HT1080 (cell line): ENCODE data around the gene OR10G8. TPM values are rescaled to one million over a fixed set of nuclear protein-coding genes. Genes with fewer than 3 reads are reported as not detected.
"Not testable (repeated sequence)": the region's sequence is repeated elsewhere in the genome, so short reads cannot be mapped to it uniquely, and the experiment has no call there.

Experiments
- DNase-seq: peaks from one replicate; pipeline ENCODE4 v3.0.0-alpha.2; 2015; ENCODE audit warnings: low read depth
- polyA plus RNA-seq, 2 experiments: library from polyadenylated mRNA; depleted of rRNA; stranded (reverse); fragments of >200 nt; gene quantifications; 2 replicates each; pipeline ENCODE4 v1.2.3, GENCODE V29; 2015
- total RNA-seq: library from RNA; depleted of rRNA; stranded (reverse); fragments of >200 nt; shearing (Covaris generic); gene quantifications from 2 replicates; pipeline ENCODE4 v1.2.3, GENCODE V29; 2014; rRNA removed

The OR10G8 gene, protein sequence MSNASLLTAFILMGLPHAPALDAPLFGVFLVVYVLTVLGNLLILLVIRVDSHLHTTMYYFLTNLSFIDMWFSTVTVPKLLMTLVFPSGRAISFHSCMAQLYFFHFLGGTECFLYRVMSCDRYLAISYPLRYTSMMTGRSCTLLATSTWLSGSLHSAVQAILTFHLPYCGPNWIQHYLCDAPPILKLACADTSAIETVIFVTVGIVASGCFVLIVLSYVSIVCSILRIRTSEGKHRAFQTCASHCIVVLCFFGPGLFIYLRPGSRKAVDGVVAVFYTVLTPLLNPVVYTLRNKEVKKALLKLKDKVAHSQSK
- total RNA-seq: not detected in 2 replicates
- not detected in 2 replicates for polyA plus RNA-seq (2015; cell fraction: cytosol; rRNA removed)
- polyA plus RNA-seq (2015; cell fraction: nucleus; rRNA removed): not detected in 2 replicates

DNA sequence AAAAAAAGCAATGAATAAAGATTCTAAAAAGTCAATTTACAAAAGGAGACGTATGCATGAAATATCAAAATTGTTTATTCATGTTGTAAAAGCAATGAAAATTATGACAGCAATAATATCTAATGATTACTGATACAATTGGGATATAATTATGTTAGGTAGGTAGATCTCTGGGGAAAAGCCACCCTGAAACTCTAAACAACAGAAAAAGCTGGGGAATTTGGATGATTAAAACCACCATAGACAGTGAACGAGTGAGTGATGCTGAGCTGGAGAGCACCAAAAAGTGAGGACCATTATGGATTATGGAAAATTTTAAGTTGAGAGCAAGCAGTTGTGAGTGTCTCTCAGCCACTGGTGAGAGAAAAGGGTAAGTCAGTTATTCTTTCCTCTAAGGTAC is at the start of gene OR10G8:
Gene OR10G8, plus strand, starts transcription at position 301 of the 400 bp plus-strand sequence. CDS start 2,825 bp downstream, outside the sequence.
- no peak for DNase-seq

DNA sequence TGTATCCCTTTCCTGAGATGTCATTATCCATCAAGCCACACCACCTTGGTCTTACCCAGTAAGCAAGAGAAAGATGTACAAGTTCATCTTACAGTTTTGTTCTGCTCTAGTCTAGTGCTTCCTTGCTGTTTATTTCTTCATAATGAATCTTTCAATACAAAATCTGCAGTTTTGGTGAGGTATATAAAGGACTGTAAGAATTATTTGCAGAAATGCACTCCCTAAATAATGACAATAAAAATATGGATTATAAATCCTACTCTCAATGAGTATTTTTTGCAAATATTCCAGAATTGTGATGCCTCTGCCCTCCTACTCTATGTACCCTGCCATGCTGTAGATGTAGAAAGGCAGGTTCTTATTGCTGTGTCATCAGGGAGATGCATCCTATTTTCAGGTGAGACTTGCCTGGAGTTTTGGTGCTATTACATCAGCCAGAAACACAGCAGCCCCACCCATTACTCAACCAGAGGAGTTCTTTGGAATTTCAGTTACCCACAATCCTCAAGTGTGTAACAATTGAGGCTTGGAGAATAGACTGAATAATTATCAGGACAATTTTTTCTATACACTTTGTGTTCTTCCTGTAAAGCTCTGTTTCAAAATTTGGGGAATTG is 48.8 kb upstream of the OR10G8 start, which contains the start of gene OR10S1:
Gene OR10S1, minus strand, starts transcription at position 51 of the 617 bp plus-strand sequence. CDS start 117 bp downstream, outside the sequence.
- DNase-seq: no peak

DNA sequence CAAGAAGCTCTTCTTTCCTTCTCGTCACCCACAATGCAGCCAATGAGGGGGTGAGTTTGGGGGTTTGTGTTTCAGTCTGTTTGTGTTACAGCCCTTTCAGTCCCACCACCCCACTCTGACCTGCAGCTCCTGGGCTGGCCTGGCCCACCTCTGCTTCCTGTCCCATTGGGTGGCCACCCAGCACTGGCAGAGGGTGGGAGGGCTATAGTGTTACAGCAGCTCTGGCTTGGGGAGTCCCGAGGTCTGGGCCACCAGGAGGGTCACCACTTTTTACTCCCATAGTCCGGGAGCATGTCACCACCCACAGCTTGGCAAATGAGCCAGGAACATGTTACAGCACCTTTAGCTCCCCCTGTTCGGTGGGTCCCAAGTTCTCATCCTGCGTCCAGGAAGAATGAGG is 47.3 kb upstream of the OR10G8 start:
- no peak for DNase-seq

DNA sequence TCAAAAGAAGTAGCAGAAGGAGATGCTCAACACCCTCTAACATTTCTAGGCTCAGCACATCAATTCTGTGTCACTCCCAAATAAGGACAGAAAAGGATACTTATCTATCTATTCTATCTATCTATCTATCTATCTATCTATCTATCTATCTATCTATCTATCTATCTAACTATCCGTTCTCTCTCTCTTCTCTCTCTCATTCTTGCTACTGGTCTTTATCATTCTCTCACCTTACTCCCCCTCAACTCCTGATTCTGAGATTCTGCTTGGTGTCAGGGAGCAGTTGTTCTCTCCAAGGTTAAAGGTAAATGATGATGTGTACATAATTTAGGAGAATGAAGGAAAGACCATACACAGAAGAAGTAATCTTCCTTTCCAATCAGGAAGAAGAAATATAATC is 31.5 kb upstream of the OR10G8 start, which contains the start of gene OR10G6:
Gene OR10G6, minus strand, starts transcription at position 43 of the 400 bp plus-strand sequence. Its CDS starts 0 bp downstream, at position 43.
- no peak for DNase-seq

DNA sequence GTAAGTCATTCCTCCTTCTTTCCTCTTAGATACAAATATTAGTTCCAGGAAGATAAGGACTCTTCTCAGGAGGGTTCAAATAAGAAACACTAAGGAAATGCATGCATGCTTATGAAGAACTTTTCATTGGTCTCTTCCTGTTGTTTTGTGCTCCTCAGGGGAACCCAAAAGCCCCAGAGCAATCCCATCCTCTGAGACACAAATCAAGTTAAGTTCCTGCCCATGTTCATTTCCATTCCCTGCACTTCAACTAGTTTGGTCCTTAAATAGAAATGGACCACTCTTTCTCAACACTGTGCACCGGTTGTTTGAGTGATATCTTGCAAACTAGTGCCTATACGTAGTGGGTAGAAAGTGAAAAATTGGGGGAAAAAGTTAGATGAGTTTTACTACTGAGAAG is 13.9 kb upstream of the OR10G8 start, which contains the start of gene OR10G4:
Gene OR10G4, plus strand, starts transcription at position 301 of the 400 bp plus-strand sequence. CDS start 2,578 bp downstream, outside the sequence.
- no peak for DNase-seq

DNA sequence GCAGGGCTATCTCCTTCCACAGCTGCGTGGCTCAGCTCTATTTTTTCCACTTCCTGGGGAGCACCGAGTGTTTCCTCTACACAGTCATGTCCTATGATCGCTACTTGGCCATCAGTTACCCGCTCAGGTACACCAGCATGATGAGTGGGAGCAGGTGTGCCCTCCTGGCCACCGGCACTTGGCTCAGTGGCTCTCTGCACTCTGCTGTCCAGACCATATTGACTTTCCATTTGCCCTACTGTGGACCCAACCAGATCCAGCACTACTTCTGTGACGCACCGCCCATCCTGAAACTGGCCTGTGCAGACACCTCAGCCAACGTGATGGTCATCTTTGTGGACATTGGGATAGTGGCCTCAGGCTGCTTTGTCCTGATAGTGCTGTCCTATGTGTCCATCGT is 10.8 kb upstream of the OR10G8 start:
- not testable (repeated sequence) for DNase-seq

DNA sequence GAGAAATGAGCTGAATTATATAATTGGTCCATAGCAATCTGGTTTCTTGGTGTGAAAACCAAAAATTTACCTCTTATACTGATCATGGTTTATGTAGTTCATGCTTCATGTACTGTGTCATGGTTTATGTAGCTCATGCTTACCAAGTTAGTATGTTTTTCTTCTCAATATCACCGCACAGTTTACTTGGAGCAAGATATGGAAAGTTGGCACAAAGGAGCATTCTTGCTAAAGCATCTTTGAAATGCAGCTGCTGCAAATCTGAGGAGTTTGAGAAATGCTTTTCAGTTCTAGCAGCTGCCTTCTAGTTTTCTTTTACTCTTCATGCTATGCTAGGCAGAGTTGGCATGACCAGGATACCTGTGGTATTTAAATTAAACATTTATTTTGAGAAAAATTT is 10.1 kb downstream of the OR10G8 start:
- no peak for DNase-seq

DNA sequence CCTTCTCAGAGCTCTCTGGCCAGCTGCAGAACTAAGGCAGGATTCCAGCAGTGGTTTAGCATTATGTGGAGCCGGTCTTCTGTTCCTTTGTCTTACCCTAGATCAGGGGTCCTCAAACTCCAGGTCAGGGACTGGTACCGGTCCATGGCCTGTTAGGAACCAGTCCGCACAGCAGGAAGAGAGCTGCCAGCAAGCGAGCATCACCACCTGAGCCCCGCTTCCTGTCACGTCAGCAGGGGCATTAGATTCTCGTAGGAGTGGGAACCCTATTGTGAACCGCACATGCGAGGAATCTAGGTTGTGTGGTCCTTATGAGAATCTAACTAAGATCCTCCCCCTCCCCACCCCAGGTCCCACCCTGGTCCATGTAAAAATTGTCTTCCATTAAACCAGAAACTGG is 13.0 kb downstream of the OR10G8 start:
- no peak for DNase-seq

DNA sequence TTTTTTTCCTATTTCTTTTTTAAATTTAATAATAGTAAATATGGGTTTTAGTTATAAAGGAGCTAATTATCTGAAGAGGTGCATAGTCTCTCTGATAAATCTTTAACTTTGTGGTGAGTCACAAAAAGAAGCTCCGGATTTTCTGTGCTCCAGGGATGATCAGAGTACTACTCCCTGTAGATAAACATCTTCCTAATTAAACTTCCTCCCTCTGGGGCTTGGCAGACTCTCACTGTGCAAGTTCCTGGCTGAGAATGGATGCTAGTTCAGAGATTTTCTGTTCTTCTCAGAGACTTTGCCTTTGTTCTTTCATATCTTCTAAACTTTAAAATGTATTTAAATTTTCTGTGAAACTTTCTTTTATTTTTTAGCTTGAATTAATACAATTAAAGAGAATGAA is 14.7 kb downstream of the OR10G8 start, which contains the start of gene OR10G7:
Gene OR10G7, minus strand, starts transcription at position 72 of the 400 bp plus-strand sequence. CDS start 2,324 bp downstream, outside the sequence.
- no peak for DNase-seq

DNA sequence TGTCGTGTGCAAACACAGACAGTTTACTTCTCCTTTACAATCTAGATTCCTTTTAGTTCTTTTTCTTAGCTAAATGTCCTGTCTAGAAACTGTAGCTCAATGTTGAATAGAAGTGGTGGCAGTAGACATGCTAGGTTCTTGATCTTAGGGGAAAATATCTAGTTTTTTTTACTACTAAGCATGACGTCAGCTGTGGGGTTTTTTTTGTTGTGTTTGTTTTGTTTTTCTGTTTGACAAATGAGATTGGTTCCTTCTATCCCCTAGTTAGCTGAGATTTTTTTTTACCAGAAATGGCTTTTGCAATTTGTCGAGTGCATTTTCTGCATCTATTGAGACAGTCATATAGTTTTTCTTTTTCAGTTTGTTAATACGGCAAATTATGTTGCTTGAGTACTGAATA is 16.8 kb downstream of the OR10G8 start:
- DNase-seq: no peak

DNA sequence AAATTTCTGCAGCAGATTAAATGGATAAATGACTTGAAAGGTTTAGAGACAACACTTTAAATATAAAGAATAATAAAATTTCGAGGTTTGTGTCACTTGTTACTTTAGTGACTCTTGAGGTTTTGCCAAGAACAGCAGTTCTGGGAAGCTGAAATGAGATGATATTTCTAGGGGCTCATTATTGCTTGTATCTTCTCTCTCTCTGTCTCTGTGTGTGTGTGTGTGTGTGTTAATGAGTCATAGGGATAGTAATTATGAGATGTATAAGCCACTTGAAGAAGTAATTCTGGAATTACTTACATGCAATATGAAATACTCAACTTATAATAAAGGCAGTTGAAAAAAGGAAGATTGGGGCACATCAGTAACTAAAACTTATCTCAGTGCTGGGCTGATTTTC is 24.1 kb downstream of the OR10G8 start:
- DNase-seq: no peak

DNA sequence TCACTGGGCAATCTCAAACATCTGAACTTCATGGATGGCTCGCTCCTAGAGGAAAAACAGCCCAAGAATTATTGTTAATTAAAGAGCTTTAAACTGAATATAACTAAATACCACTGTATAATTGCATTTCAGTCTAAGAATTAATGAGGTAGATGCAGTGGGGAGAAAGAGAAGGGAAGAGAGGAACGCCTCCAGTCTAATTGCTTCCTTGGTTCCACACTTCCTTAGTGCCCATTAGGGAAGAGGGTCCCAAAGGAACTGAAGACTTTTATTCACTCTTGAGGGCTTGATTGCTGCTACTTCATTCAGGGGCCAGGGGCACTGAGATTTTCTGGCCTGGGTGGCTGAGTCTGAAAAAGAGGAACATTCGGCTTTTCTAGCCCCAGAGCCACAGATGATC is 26.4 kb downstream of the OR10G8 start:
- no peak for DNase-seq

DNA sequence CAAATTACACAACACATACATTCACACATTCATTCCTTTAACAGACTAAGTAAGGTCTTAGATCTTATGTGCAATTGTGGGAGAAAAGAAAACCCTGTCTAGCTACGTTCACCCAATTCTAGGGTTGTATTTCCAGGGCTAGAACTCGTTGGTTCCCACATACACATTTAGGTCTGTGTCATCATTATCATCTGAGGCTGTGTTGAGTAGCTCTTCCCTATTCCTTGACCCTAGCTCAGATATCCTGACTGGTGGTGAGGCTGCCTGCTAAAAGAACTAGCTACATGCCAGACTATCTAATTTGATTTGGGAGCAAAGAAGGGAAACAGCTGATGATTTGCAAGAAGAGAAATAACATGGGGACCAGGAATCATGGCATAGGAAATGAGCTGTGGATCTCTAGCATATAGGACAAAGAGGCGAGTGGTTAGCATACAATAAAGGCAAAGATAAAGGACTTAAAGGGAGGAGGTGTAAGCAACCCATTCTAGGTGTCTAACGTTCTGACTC is 42.1 kb downstream of the OR10G8 start:
- no peak for DNase-seq

DNA sequence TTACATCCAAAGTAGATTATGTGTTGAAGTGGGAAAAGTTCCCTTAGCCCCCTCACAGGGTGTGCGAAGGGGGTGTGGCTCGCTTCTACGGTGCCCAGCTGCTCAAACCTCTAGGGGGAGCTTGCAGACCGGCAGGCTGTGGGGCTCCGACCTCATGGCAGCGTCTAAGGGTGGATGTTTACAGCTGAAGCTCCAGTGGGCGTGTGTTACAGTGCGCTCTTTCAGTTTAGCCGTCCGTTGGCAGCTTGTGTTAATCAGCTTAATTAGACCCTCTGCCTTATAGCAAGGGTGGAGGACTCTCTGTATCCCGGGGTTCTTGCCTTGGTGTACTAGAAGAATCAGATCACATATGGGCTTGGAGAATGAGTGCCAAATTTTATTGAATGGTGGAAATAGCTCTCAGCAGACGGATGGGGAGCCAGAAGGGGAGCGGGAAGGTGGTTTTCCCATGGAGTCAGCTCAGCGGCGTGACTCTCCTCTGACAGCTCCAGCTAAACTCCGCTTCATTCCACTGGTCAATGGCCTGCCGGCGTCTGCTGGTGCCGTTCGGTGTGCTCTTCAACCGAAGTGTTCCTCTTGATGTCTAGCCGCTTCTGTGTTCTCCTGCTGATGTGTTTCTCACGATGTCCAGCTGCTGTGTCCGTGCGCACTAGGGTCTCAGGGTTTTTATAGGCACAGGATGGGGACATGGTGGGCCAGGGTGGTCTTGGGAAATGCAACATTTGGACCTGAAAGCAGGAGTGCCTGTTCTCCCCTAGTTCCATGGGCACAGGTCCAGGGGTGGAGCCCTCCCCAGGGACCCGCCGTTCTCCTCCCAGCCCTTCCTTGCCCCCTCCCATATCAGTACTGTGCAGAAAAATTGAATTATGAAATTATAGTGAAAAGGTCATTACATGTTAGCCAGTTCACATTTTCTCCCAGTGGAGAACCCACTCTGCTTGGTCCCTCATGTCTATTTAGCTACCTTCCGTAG is 43.1 kb downstream of the OR10G8 start:
- DNase-seq: peak; percentile 61

DNA sequence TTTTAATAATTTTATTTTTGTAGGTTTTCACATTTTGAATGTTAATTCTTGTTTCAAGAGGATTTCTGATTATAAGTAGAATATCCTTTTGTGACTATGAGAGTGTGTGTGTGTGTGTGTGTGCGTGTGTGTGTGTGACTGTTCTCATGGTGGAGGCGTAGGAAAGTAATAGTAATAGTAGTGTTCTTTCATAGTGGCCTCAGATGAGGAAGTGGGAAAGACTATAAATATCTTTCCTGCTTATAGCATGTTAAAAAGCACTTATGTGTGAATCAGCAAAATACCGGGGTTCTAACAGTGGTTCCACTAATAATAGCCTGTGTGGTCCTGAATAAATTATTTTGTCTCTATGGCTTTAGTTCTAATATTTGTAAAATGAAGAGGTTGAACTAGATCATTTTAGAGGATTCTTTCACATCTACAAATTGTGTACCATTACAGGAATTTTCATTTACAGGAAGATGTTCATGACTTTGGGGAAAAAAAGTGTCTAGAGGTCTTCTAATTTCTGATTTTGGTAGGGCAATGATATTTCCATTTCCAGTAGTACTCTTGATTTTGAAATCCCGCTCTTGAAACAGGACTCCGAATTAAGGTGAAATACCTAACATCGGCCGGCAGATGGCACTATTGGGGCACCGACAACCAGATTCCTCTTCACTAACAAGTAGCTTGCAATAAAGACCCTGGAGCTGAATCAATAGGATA is 44.5 kb downstream of the OR10G8 start:
- peak; percentile 61 for DNase-seq

DNA sequence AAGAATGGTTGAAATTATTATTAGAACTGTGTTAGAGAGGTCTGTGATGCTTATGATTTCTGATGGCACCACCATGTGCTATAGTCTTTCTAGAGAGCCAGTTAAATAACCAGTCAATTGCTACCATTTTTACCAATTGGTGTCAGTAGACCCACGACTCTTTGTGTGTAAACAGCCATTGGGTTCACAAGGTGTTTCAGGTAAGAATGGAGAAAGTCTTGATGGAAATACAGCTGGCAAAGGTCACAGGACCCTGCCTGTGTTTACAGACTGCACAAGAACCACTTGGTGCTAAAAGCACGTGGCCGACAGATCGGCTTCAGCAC is 45.0 kb downstream of the OR10G8 start:
- DNase-seq: no peak

DNA sequence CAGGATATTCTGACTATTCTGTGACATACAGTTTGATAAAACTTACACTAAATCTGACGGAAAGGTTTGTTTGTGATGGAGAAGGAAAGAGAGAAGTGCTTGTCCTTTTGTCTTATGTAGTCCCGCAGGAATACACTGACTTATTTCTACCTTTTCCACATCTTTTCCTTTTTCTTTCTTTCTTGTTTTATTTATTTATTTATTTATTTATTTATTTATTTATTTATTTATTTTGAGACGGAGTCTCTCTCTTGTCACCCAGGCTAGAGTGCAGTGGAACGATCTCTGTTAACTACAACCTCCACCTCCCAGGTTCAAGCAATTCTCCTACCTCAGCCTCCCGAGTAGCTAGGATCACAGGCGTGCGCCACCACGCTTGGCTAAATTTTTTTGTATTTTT is 45.5 kb downstream of the OR10G8 start:
- no peak for DNase-seq

DNA sequence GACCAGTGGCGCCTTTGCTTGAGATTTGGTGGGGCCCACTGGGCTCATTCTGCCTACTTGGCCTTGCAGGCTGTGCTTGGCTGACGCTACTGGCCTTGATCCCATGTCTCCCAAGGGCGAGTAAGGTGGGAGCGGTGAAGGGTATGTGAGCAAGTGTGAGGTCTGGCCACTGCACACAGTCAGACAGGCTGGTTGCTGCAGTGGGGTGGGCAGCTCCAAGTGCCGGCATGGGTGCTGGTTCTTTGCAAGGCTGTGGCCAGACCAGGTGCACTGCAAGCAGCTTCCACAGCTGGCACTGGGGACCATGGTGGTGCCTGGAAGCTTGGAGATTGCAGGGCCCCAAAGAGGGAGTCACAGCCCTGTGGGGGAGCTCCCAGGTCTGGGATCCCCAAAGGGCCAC is 48.0 kb downstream of the OR10G8 start:
- DNase-seq: no peak

DNA sequence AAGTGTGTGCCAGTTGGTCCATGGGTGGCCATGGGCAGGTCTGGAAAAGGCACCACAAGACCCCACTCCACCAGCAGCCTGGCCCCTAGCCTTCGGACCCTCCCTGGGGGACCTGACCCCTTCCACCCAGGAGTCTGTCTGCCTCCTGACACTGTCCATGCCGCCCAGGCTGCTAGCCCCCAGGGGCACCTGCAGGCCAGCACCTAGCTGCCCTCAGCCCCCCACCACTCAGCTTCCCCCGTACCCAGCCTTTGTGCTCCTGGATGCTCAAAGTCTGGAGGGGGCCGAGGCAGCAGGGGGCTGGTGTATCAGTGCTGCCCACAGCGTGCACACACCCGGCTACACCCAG is 48.9 kb downstream of the OR10G8 start:
- DNase-seq: no peak

DNA sequence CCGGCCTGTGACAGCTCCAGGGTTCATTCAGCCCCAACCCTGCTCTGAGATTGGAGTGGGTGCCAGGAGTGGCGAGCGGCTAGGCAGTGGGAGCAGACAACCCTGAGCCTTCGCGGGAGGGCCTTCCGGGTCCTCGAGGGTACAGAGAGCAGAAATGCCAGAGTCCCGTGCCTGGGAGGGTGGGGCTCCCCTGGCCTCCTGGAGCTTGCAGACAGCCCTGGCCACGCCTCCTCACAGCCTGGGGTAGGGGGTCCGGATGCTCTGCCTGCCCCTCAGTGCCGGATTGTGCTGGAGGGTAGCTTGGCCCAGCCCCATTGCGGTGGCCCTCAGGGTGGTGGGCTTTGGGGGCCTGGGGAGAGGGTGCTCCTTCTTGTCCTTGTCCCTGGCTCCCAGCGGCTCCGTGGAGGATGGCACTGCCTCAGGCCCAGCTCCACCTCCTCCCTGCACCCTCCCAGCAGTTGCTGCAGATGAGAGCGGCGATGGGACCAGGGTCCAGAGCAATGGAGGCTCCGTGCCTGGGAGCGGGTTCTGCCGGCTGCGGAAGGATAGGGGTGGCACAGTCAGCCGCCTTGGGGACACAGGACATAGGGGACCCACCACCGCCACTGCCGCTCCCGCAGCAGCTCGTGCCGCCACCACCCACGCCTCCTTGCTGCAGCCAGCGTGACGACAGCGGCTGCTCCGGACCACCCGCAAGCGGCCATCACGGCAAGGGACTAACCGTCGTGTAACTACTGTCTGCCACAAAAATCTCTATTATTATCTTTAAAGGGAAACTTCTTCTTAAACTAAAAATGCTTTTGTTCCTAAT is 49.4 kb downstream of the OR10G8 start:
- no peak for DNase-seq
